Type B pancreatic cell (in vitro differentiated cells): ENCODE results near the gene SLC41A3. TPM values are rescaled to one million over a fixed set of nuclear protein-coding genes. Genes with fewer than 3 reads are reported as not detected.

ENCODE experiments used
- DNase-seq: peaks from one replicate; pipeline ENCODE4 v3.0.0; 2021; ENCODE audit warnings: mixed read lengths; ENCODE audit not compliant: unreplicated experiment; ENCODE audit errors: extremely low spot score
- H3K27ac Mint-ChIP-seq: 2 replicates; pipeline ENCODE4 v1.8.0; 2021; ENCODE audit warnings: mild to moderate bottlenecking, mixed read lengths
- H3K27me3 Mint-ChIP-seq: 2 replicates; pipeline ENCODE4 v1.8.0; 2021; ENCODE audit warnings: mixed read lengths
- H3K36me3 Mint-ChIP-seq: 2 replicates; pipeline ENCODE4 v1.8.0; 2021; ENCODE audit warnings: mixed read lengths
- H3K4me1 Mint-ChIP-seq: one replicate; pipeline ENCODE4 v1.8.0; 2021; ENCODE audit warnings: mixed read lengths; ENCODE audit not compliant: unreplicated experiment
- H3K4me3 Mint-ChIP-seq: 2 replicates; pipeline ENCODE4 v1.8.0; 2021; ENCODE audit warnings: mild to moderate bottlenecking, mixed read lengths
- H3K9me3 Mint-ChIP-seq: 2 replicates; pipeline ENCODE4 v1.8.0; 2021; ENCODE audit warnings: mixed read lengths
- CTCF ChIP-seq: fragments of 200-600 bp; sonication (generic); conservative IDR thresholded peaks from 2 replicates; pipeline ENCODE4 v1.5.0; 2021; ENCODE audit warnings: antibody characterized with exemption, mild to moderate bottlenecking
- total RNA-seq: library from RNA; stranded (reverse); gene quantifications from 2 replicates; pipeline ENCODE4 v1.2.1, GENCODE V29; 2021; ENCODE audit warnings: low replicate concordance

Gene SLC41A3
- total RNA-seq, 1 donor from 2014 or later, result 56.4 TPM

GRCh38 chr3:126035362-126036050 lies 48.4 kb downstream of the SLC41A3 start:
- no peak for TF ChIP-seq CTCF
- H3K27ac Mint-ChIP-seq, result no peak overlapping the region
- peak; percentile 42 for DNase-seq
- H3K9me3 Mint-ChIP-seq, result peaks cover 5% of the 10 kb centered on the region
- H3K4me3 Mint-ChIP-seq, result no peak overlapping the region
- H3K36me3 Mint-ChIP-seq, result peaks cover 36% of the 10 kb centered on the region
- H3K27me3 Mint-ChIP-seq, result no peaks in the 10 kb centered on the region
- H3K4me1 Mint-ChIP-seq, result peaks cover 4% of the 10 kb centered on the region

- Mint-ChIP-seq H3K9me3 (peaks cover 5% of the 10 kb centered on the region), H3K27ac (no peak overlapping the region), H3K27me3 (no peaks in the 10 kb centered on the region), H3K4me1 (peaks cover 4% of the 10 kb centered on the region), H3K4me3 (no peak overlapping the region), H3K36me3 (peaks cover 40% of the 10 kb centered on the region)
- no peak for TF ChIP-seq CTCF
- peak; percentile 16 for DNase-seq
These were observed 49.2 kb downstream of the SLC41A3 start for GRCh38 chr3:126034481-126035361.

DNA sequence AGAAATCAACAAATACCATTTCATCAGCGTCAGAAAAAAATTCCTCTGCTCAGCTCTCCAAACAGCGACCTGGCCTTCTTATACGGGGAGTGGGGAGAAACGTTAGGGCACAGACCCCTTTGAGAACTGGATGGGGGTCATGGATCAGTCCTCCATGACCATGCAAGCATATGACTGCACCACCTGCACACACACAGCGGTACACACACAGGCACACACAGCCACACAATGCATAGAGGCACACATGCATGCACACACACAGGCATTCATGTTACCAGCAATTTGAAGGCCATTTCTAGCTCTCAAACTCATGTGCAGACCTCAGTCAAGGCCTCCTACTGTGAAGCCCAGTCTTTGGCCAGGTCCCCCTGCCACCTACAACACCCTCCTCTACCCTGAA lies 50.2 kb downstream of the SLC41A3 start:
- DNase-seq, result peak; percentile 59
- Mint-ChIP-seq H3K4me3 (no peak overlapping the region), H3K27ac (no peak overlapping the region), H3K36me3 (peaks cover 41% of the 10 kb centered on the region), H3K27me3 (no peaks in the 10 kb centered on the region), H3K4me1 (peaks cover 4% of the 10 kb centered on the region), H3K9me3 (peaks cover 5% of the 10 kb centered on the region)
- no peak for TF ChIP-seq CTCF

DNA sequence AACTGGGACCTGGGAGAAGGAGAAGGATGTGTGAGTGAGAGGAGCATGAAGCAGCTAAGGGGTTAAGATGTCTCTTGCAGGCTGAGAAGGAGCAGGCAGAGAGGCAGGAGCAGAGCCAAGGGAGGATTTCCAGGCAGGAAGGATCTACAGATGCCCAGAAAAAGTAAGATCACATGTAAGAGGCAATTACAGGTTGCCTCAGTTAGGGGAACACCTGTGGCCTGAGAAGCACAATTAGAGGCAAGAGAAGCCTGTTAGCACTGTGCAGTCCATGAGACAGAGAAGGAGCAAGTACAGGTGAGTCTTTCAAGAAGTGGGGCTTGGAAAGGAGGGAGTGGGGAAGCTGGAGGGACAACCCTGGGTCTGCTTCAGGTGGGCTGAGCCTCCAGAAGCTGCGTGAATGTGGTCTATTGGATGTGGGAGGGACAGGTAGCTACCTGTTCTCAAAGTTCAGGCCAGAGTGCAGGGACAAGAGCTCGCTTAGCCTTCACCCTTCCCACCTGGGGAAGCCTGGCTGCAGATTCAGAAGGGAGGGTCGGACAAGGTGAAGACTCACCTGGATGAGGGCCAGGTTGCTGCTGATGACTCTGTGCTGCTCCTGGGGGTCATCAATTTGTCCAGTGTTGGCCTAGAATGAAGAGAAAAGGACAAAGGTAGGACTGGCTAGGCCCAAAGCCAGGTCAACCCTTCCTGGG lies 50.7 kb downstream of the SLC41A3 start:
- Mint-ChIP-seq H3K4me3 (no peak overlapping the region), H3K27ac (no peak overlapping the region), H3K4me1 (peaks cover 4% of the 10 kb centered on the region), H3K36me3 (peaks cover 40% of the 10 kb centered on the region), H3K9me3 (peaks cover 5% of the 10 kb centered on the region), H3K27me3 (no peaks in the 10 kb centered on the region)
- TF ChIP-seq CTCF, result no peak
- peak; percentile 43 for DNase-seq

- DNase-seq, result peak; percentile 48
- Mint-ChIP-seq H3K27me3 (no peaks in the 10 kb centered on the region), H3K9me3 (peaks cover 7% of the 10 kb centered on the region), H3K27ac (no peak overlapping the region), H3K4me1 (peaks cover 4% of the 10 kb centered on the region), H3K4me3 (no peak overlapping the region), H3K36me3 (peaks cover 44% of the 10 kb centered on the region)
- TF ChIP-seq CTCF, result no peak
These were observed 51.9 kb downstream of the SLC41A3 start for GRCh38 chr3:126031981-126032471.
